Smooth muscle cell (in vitro differentiated cells): ENCODE results near the gene PHACTR2. TPM values are rescaled to one million over a fixed set of nuclear protein-coding genes. Genes with fewer than 3 reads are reported as not detected.

Experiments used
- DNase-seq: peaks from one replicate; lab custom pipeline; 2025; ENCODE audit not compliant: unreplicated experiment; lab: John Stamatoyannopoulos, UW
- H2AFZ ChIP-seq: fragments of 200-600 bp; sonication (generic); 2 replicates; pipeline ENCODE4 v1.6.0; 2016; ENCODE audit warnings: antibody characterized with exemption, low read depth, mild to moderate bottlenecking
- H3F3A ChIP-seq: fragments of 200-600 bp; sonication (generic); 2 replicates; pipeline ENCODE4 v1.6.0; 2017; ENCODE audit warnings: antibody characterized with exemption, low read depth
- H3K27ac ChIP-seq: fragments of 200-600 bp; sonication (generic); 2 replicates; pipeline ENCODE4 v1.5.1; 2016; ENCODE audit warnings: low read depth, mild to moderate bottlenecking
- H3K27me3 ChIP-seq: fragments of 200-600 bp; sonication (generic); 2 replicates; pipeline ENCODE4 v1.6.1; 2016; ENCODE audit warnings: low read depth, mild to moderate bottlenecking
- H3K36me3 ChIP-seq: fragments of 200-600 bp; sonication (generic); 2 replicates; pipeline ENCODE4 v1.5.1; 2016; ENCODE audit warnings: low read depth
- H3K4me1 ChIP-seq: fragments of 200-600 bp; sonication (generic); 2 replicates; pipeline ENCODE4 v1.5.1; 2016; ENCODE audit warnings: low read depth
- H3K4me2 ChIP-seq: fragments of 200-600 bp; sonication (generic); 2 replicates; pipeline ENCODE4 v1.6.0; 2016; ENCODE audit warnings: mild to moderate bottlenecking
- H3K4me3 ChIP-seq: fragments of 200-600 bp; sonication (generic); 2 replicates; pipeline ENCODE4 v1.5.1; 2016; ENCODE audit warnings: mild to moderate bottlenecking
- H3K79me2 ChIP-seq: fragments of 200-600 bp; sonication (generic); 2 replicates; pipeline ENCODE4 v1.6.0; 2016; ENCODE audit warnings: low read depth, mild to moderate bottlenecking
- H3K9ac ChIP-seq: fragments of 200-600 bp; sonication (generic); 2 replicates; pipeline ENCODE4 v1.6.0; 2016; ENCODE audit warnings: low read depth
- H3K9me3 ChIP-seq: fragments of 200-600 bp; sonication (generic); replicated peaks from 2 replicates; pipeline ENCODE4 v1.5.1; 2016; ENCODE audit warnings: low read depth
- H4K20me1 ChIP-seq: fragments of 200-600 bp; sonication (generic); 2 replicates; pipeline ENCODE4 v1.6.0; 2016; ENCODE audit warnings: low read depth
- CTCF ChIP-seq: fragments of 200-600 bp; sonication (generic); IDR thresholded peaks from 2 replicates; pipeline ENCODE4 v1.5.1; 2017; ENCODE audit warnings: borderline replicate concordance, mild to moderate bottlenecking, antibody characterized with exemption; ENCODE audit not compliant: insufficient read depth, poor library complexity, severe bottlenecking
- WGBS: methylation state at CpG from one replicate; pipeline ENCODE4 v1.1.7; 2016; ENCODE audit warnings: low lambda C conversion rate; 5-methylcytosine and 5-hydroxymethylcytosine counted together
- polyA plus RNA-seq: library from polyadenylated mRNA; unstranded; fragments of >200 nt; fragmentation: Nextera tagmentation; extraction: Ambion mirVana; gene quantifications from 2 replicates; pipeline ENCODE4 v1.2.1, GENCODE V29; 2016
- total RNA-seq: library from RNA; depleted of rRNA; stranded (reverse); fragments of >200 nt; gene quantifications from 2 replicates; pipeline ENCODE4 v1.2.3, GENCODE V29; 2014

PHACTR2 gene
- total and polyA plus RNA-seq, 2 experiments from 2014 or later, result 62.7 to 80.4 TPM

- H3K27me3 ChIP-seq, result no peaks in the 10 kb centered on the region
- TF ChIP-seq CTCF, result no peak
- no peaks in the 10 kb centered on the region for H3F3A ChIP-seq
- 92% methylated on average over 6 of the region's 6 CpGs for WGBS
- H2AFZ ChIP-seq, result no peak overlapping the region
- no peaks in the 10 kb centered on the region for H3K36me3 ChIP-seq
- peaks cover 92% of the 10 kb centered on the region for H3K79me2 ChIP-seq
- H3K9me3 ChIP-seq, result no peaks in the 10 kb centered on the region
- H3K4me2 ChIP-seq, result peak overlapping the region; percentile 52
- H3K4me1 ChIP-seq, result no peaks in the 10 kb centered on the region
- no peak for DNase-seq
- no peak overlapping the region for H3K4me3 ChIP-seq
- peak overlapping the region; percentile 31 for H3K27ac ChIP-seq
- H3K9ac ChIP-seq, result no peak overlapping the region
- H4K20me1 ChIP-seq, result peaks cover 75% of the 10 kb centered on the region
Measured at GRCh38 chr6:143701349-143702234, 23.8 kb downstream of the PHACTR2 start.

GRCh38 chr6:143705569-143705968 lies 27.8 kb downstream of the PHACTR2 start:
- WGBS, result 98% methylated on average over 3 of the region's 3 CpGs
- no peak for DNase-seq
- H3K79me2 ChIP-seq, result peaks cover 93% of the 10 kb centered on the region

GRCh38 chr6:143707697-143708096 lies 29.9 kb downstream of the PHACTR2 start:
- no peaks in the 10 kb centered on the region for H3K4me1 ChIP-seq
- H3K79me2 ChIP-seq, result peaks cover 98% of the 10 kb centered on the region

More at GRCh38 chr6:143705569-143705968, 27.8 kb downstream of the PHACTR2 start:
- H4K20me1 ChIP-seq, result peaks cover 75% of the 10 kb centered on the region
- no peaks in the 10 kb centered on the region for H3K9me3 ChIP-seq
- no peak overlapping the region for H3K27ac ChIP-seq
- H3K27me3 ChIP-seq, result no peaks in the 10 kb centered on the region
- H3K4me2 ChIP-seq, result no peak overlapping the region
- no peak overlapping the region for H2AFZ ChIP-seq
- H3K4me1 ChIP-seq, result no peaks in the 10 kb centered on the region
- no peak overlapping the region for H3K4me3 ChIP-seq
- no peaks in the 10 kb centered on the region for H3F3A ChIP-seq
- TF ChIP-seq CTCF, result no peak
- no peak overlapping the region for H3K9ac ChIP-seq
- no peaks in the 10 kb centered on the region for H3K36me3 ChIP-seq

More at GRCh38 chr6:143707697-143708096, 29.9 kb downstream of the PHACTR2 start:
- no peaks in the 10 kb centered on the region for H3F3A ChIP-seq
- H3K27me3 ChIP-seq, result no peaks in the 10 kb centered on the region
- H2AFZ ChIP-seq, result no peak overlapping the region
- H3K4me3 ChIP-seq, result no peak overlapping the region
- TF ChIP-seq CTCF, result no peak
- H4K20me1 ChIP-seq, result peaks cover 70% of the 10 kb centered on the region
- DNase-seq, result no peak
- no peak overlapping the region for H3K9ac ChIP-seq
- no peaks in the 10 kb centered on the region for H3K36me3 ChIP-seq
- no peaks in the 10 kb centered on the region for H3K9me3 ChIP-seq
- H3K4me2 ChIP-seq, result no peak overlapping the region
- no peak overlapping the region for H3K27ac ChIP-seq
- 88% methylated on average over 3 of the region's 3 CpGs for WGBS
